H1 (cell line): Measurements from ENCODE around the gene RAD51B. TPM values are rescaled to one million over a fixed set of nuclear protein-coding genes. Genes with fewer than 3 reads are reported as not detected.
A peak's percentile ranks its signal among the peaks of the same experiment; 100 is the strongest.

ENCODE experiments used
- CTCF ChIA-PET: fragments of 300-600 bp; sonication (Branson Sonifier 250); formaldehyde crosslinking; loops from one replicate; lab custom pipeline; 2021; ENCODE audit not compliant: partially characterized antibody; lab: Charles Lee
- POLR2A ChIA-PET: fragments of 300-600 bp; sonication (Branson Sonifier 250); formaldehyde crosslinking; loops from one replicate; lab custom pipeline; 2021; ENCODE audit warnings: inconsistent platforms; ENCODE audit not compliant: partially characterized antibody; lab: Charles Lee
- DNase-seq, 2 experiments: peaks; one replicate each; pipeline versions ENCODE4 v3.0.0 to v3.0.0-alpha.2; 2010 to 2022; ENCODE audit warnings: low spot score in 2 of 2, low read depth in 1 of 2, mixed read lengths in 1 of 2
- FAIRE-seq: peaks from 2 replicates; lab custom pipeline; 2011; peaks lifted over from hg19 to GRCh38; lab: Jason Lieb, UNC
- H2AFZ ChIP-seq: 2 replicates; pipeline ENCODE4 v1.8.1; 2012; ENCODE audit warnings: low read length, inconsistent platforms
- H2AK5ac ChIP-seq: 2 replicates; pipeline ENCODE4 v1.6.1; 2013; ENCODE audit warnings: low read depth, low read length
- H2BK120ac ChIP-seq: replicated peaks from 2 replicates; pipeline ENCODE3; 2013; ENCODE audit warnings: low read depth, low read length, inconsistent platforms
- H2BK12ac ChIP-seq: 2 replicates; pipeline ENCODE4 v1.6.1; 2013; ENCODE audit warnings: low read depth, low read length
- H2BK15ac ChIP-seq: 2 replicates; pipeline ENCODE4 v1.6.1; 2013; ENCODE audit warnings: low read length
- H2BK20ac ChIP-seq: 2 replicates; pipeline ENCODE4 v1.6.1; 2013; ENCODE audit warnings: low read length
- H2BK5ac ChIP-seq: 2 replicates; pipeline ENCODE4 v1.6.1; 2013; ENCODE audit warnings: low read depth, low read length
- H3K14ac ChIP-seq: 2 replicates; pipeline ENCODE4 v1.6.1; 2013; ENCODE audit warnings: inconsistent platforms; ENCODE audit not compliant: insufficient read length
- H3K18ac ChIP-seq: 2 replicates; pipeline ENCODE4 v1.6.1; 2013; ENCODE audit warnings: low read length; ENCODE audit errors: extremely low read depth
- H3K23ac ChIP-seq: 2 replicates; pipeline ENCODE4 v1.6.1; 2013; ENCODE audit warnings: inconsistent platforms; ENCODE audit not compliant: insufficient read length
- H3K23me2 ChIP-seq: 2 replicates; pipeline ENCODE4 v1.6.1; 2013; ENCODE audit warnings: low read depth, low read length
- H3K27ac ChIP-seq: 2 replicates; pipeline ENCODE4 v1.6.1; 2011; ENCODE audit warnings: low read depth, low read length, inconsistent platforms
- H3K27me3 ChIP-seq, 4 experiments: replicated peaks in 1 of 4; 1 replicate in 1 of 4; 2 replicates in 3 of 4; pipeline versions ENCODE4 v1.6.1 to v1.8.1; 2011 to 2013; ENCODE audit warnings: low read length in 3 of 4, mild to moderate bottlenecking in 3 of 4, inconsistent platforms in 2 of 4, mixed read lengths in 2 of 4, moderate library complexity in 1 of 4; ENCODE audit not compliant: control insufficient read depth in 3 of 4, insufficient read depth in 3 of 4; ENCODE audit errors: extremely low read depth in 1 of 4
- H3K36me3 ChIP-seq, 4 experiments: 2 replicates each; pipeline versions ENCODE4 v1.6.1 to v1.8.1; 2011 to 2013; ENCODE audit warnings: mild to moderate bottlenecking in 4 of 4, low read length in 3 of 4, moderate library complexity in 2 of 4, control low read depth in 1 of 4, inconsistent platforms in 1 of 4; ENCODE audit not compliant: insufficient read depth in 4 of 4, control insufficient read depth in 2 of 4
- H3K4ac ChIP-seq: replicated peaks from 2 replicates; pipeline ENCODE3; 2013; ENCODE audit warnings: low read length, low read depth, mixed read lengths, inconsistent platforms; ENCODE audit not compliant: insufficient read length
- H3K4me1 ChIP-seq, 4 experiments: replicated peaks in 1 of 4; 1 replicate in 1 of 4; 2 replicates in 3 of 4; pipeline versions ENCODE4 v1.6.1 to v1.8.1; 2011 to 2013; ENCODE audit warnings: low read length in 3 of 4, inconsistent platforms in 2 of 4, mixed read lengths in 1 of 4; ENCODE audit not compliant: insufficient read depth in 4 of 4, control insufficient read depth in 3 of 4
- H3K4me2 ChIP-seq, 2 experiments: 2 replicates each; pipeline versions ENCODE4 v1.6.1 to v1.8.1; 2011 to 2013; ENCODE audit warnings: low read depth in 2 of 2, low read length in 2 of 2, control low read depth in 1 of 2, inconsistent platforms in 1 of 2, mild to moderate bottlenecking in 1 of 2; ENCODE audit not compliant: insufficient read depth in 1 of 2
- H3K4me3 ChIP-seq, 4 experiments: fragments of 200-600, 300-600 bp in 1 of 4; sonication (generic), shearing (Covaris generic), sonication (Bioruptor Twin) in 1 of 4; 2 replicates each; pipeline versions ENCODE4 v1.5.1 to v1.8.1; 2011 to 2016; ENCODE audit warnings: low read length in 4 of 4, low read depth in 3 of 4, control low read depth in 2 of 4, inconsistent platforms in 2 of 4, mild to moderate bottlenecking in 2 of 4, mixed read lengths in 1 of 4, moderate library complexity in 1 of 4; ENCODE audit not compliant: insufficient read depth in 2 of 4; ENCODE audit errors: extremely low read depth in 1 of 4
- H3K56ac ChIP-seq: replicated peaks from 2 replicates; pipeline ENCODE3; 2013; ENCODE audit warnings: low read depth, mild to moderate bottlenecking, mixed read lengths, low read length, inconsistent platforms; ENCODE audit not compliant: insufficient read length
- H3K79me1 ChIP-seq: 2 replicates; pipeline ENCODE4 v1.6.1; 2013; ENCODE audit warnings: low read depth, low read length, control low read depth
- H3K79me2 ChIP-seq, 2 experiments: 2 replicates each; pipeline versions ENCODE4 v1.6.1 to v1.8.1; 2012 to 2013; ENCODE audit warnings: low read length in 2 of 2, mild to moderate bottlenecking in 2 of 2, inconsistent platforms in 1 of 2; ENCODE audit not compliant: insufficient read depth in 2 of 2, control insufficient read depth in 1 of 2
- H3K9ac ChIP-seq, 4 experiments: replicated peaks in 1 of 4; 1 replicate in 1 of 4; 2 replicates in 3 of 4; pipeline versions ENCODE4 v1.6.1 to v1.8.1; 2011 to 2013; ENCODE audit warnings: low read depth in 3 of 4, low read length in 3 of 4, control low read depth in 2 of 4, mild to moderate bottlenecking in 2 of 4, moderate library complexity in 2 of 4, inconsistent platforms in 1 of 4; ENCODE audit errors: extremely low read depth in 1 of 4
- H3K9me3 ChIP-seq, 2 experiments: 2 replicates each; pipeline versions ENCODE4 v1.6.1 to v1.8.1; 2012 to 2013; ENCODE audit warnings: mild to moderate bottlenecking in 2 of 2, moderate library complexity in 2 of 2, control low read depth in 1 of 2, inconsistent platforms in 1 of 2, low read depth in 1 of 2, low read length in 1 of 2, mixed read lengths in 1 of 2; ENCODE audit not compliant: insufficient read depth in 2 of 2
- H4K20me1 ChIP-seq, 2 experiments: replicated peaks in 1 of 2; 2 replicates each; pipeline versions ENCODE3 to v1.8.1; 2011 to 2013; ENCODE audit warnings: inconsistent platforms in 2 of 2, low read length in 2 of 2, mild to moderate bottlenecking in 1 of 2; ENCODE audit not compliant: insufficient read depth in 2 of 2, control insufficient read depth in 1 of 2
- H4K5ac ChIP-seq: 2 replicates; pipeline ENCODE4 v1.6.1; 2013; ENCODE audit warnings: low read length, low read depth, mixed read lengths, inconsistent platforms; ENCODE audit not compliant: insufficient read length
- H4K8ac ChIP-seq: 2 replicates; pipeline ENCODE4 v1.8.0; 2013; ENCODE audit warnings: mild to moderate bottlenecking, moderate library complexity, low read length, inconsistent platforms; ENCODE audit not compliant: insufficient read depth; ENCODE audit errors: extremely low read depth
- H4K91ac ChIP-seq: replicated peaks from 2 replicates; pipeline ENCODE3; 2013; ENCODE audit warnings: low read length, mixed read lengths, inconsistent platforms; ENCODE audit not compliant: insufficient read length
- EP300 ChIP-seq, 2 experiments: IDR thresholded peaks; 1 replicate in 1 of 2; 2 replicates in 1 of 2; pipeline ENCODE4 v1.6.1; 2011 to 2012; ENCODE audit warnings: low read depth in 2 of 2, low read length in 2 of 2, mild to moderate bottlenecking in 2 of 2, borderline replicate concordance in 1 of 2, inconsistent platforms in 1 of 2, moderate library complexity in 1 of 2
- KDM1A ChIP-seq: fragments of 200-600, 300-600 bp; sonication (generic); IDR thresholded peaks from 2 replicates; pipeline ENCODE4 v1.7.1; 2016; ENCODE audit warnings: mild to moderate bottlenecking, low read length, borderline replicate concordance
- RXRA ChIP-seq: IDR thresholded peaks from 2 replicates; pipeline ENCODE4 v1.6.1; 2011; ENCODE audit warnings: low read depth, mild to moderate bottlenecking, low read length, moderate library complexity; ENCODE audit not compliant: insufficient read depth
- SAP30 ChIP-seq: fragments of 300-600 bp; sonication (generic); IDR thresholded peaks from 2 replicates; pipeline ENCODE4 v1.7.1; 2012; ENCODE audit warnings: low read length, moderate library complexity, mild to moderate bottlenecking, inconsistent platforms; ENCODE audit not compliant: insufficient read depth, insufficient replicate concordance
- SRF ChIP-seq: IDR thresholded peaks from 2 replicates; pipeline ENCODE4 v1.6.1; 2011; ENCODE audit warnings: mild to moderate bottlenecking, low read depth, low read length, moderate library complexity
- TBP ChIP-seq: IDR thresholded peaks from 2 replicates; pipeline ENCODE4 v1.6.1; 2011; ENCODE audit warnings: low read depth, low read length, improper control_type of control experiment
- TCF12 ChIP-seq: IDR thresholded peaks from 2 replicates; pipeline ENCODE4 v1.6.1; 2011; ENCODE audit warnings: low read depth, mild to moderate bottlenecking, low read length
- TEAD4 ChIP-seq: IDR thresholded peaks from 2 replicates; pipeline ENCODE4 v1.6.1; 2012; ENCODE audit warnings: low read depth, low read length, inconsistent platforms, mixed read lengths
- YY1 ChIP-seq: IDR thresholded peaks from 2 replicates; pipeline ENCODE4 v1.6.1; 2011; ENCODE audit warnings: low read depth, mild to moderate bottlenecking, low read length
- WGBS, 2 experiments: shearing (Covaris generic) in 1 of 2; methylation state at CpG; one replicate each; pipeline versions ENCODE4 v1.1.6 to v1.1.7; 2013 to 2015; ENCODE audit warnings: low lambda C conversion rate in 2 of 2, mixed read lengths in 2 of 2, inconsistent platforms in 1 of 2, low coverage in 1 of 2, missing lambda C conversion rate in 1 of 2; ENCODE audit not compliant: insufficient replicate concordance in 2 of 2, insufficient coverage in 1 of 2, insufficient read length in 1 of 2; ENCODE audit errors: extremely low coverage in 1 of 2, missing lambda C conversion rate in 1 of 2; 5-methylcytosine and 5-hydroxymethylcytosine counted together
- polyA plus RNA-seq, 7 experiments: library from polyadenylated mRNA; depleted of rRNA in 3 of 7; stranded (reverse) in 5 of 7; unstranded in 2 of 7; fragments of >200 nt in 5 of 7; fragments of 200-250 nt in 2 of 7; gene quantifications; 1 replicate in 5 of 7; 2 replicates in 1 of 7; 4 replicates in 1 of 7; pipeline versions ENCODE4 v1.2.1 to v1.2.3, GENCODE V29; 2011 to 2013; ENCODE audit warnings: missing spikeins in 2 of 7, mixed read lengths in 2 of 7
- total RNA-seq: library from RNA; stranded (reverse); fragmentation: NEBNext Ultra II Directional; extraction: Animal tissue kit (Norgen Biotek cat#: 25700); gene quantifications from 2 replicates; pipeline ENCODE4 v1.2.1, GENCODE V29; 2021

The RAD51B gene
- total and polyA plus RNA-seq, 2 of the 8 experiments (the other 6 are each of a cell fraction or from before 2014, with no cell fraction given): 3.9 to 14.9 TPM

GRCh38 chr14:68627050-68627867 is 807.7 kb downstream of the RAD51B start:
- Histone ChIP-seq H3K4me2 (peak overlapping the region in 1 of 2 experiments; percentile 84; a peak in 1 of 4 replicates), H3K4ac (no peak overlapping the region), H2AK5ac (no peak overlapping the region), H3K79me2 (no peaks in the 10 kb centered on the region), H3K27me3 (no peaks in the 10 kb centered on the region; a peak in 1 of 7 replicates), H2BK12ac (no peak overlapping the region; the same call in 1 of the 2 replicates), H2AFZ (no peak overlapping the region), H2BK20ac (0 out of 2 replicates have a peak overlapping the region, but pooled peaks have one; percentile 43), H2BK120ac (peak overlapping the region; percentile 19), H3K56ac (no peak overlapping the region), H3K23me2 (peaks cover 5% of the 10 kb centered on the region; the same call in 1 of the 2 replicates), H3K4me1 (peaks cover 6 to 16% (median 9%) of the 10 kb centered on the region in 4 experiments; a peak in 5 of 7 replicates), H3K27ac (no peak overlapping the region), H4K5ac (no peak overlapping the region), H3K9ac (no peak overlapping the region; a peak in 2 of 7 replicates), H4K91ac (peak overlapping the region; percentile 15), H2BK5ac (no peak overlapping the region), H3K4me3 (no peak overlapping the region), H2BK15ac (peak overlapping the region; percentile 95; the same call in 1 of the 2 replicates), H4K20me1 (no peaks in the 10 kb centered on the region), H3K36me3 (no peaks in the 10 kb centered on the region), H4K8ac (no peak overlapping the region), H3K14ac (no peak overlapping the region), H3K9me3 (no peaks in the 10 kb centered on the region), H3K18ac (no peak overlapping the region), H3K79me1 (no peaks in the 10 kb centered on the region; the same call in 1 of the 2 replicates), H3K23ac (no peak overlapping the region)
- 86% methylated on average over 6 of the region's 6 CpGs; no CpG with 5 or more reads in 1 of the 2 experiments for WGBS, 2 experiments
- CTCF ChIA-PET: interaction anchor here (0.6 to 1.8 kb wide), 8 partner anchors 9 to 403 kb away, joined by 3 to 6 read pairs (median 4); no protein-coding TSS in a partner anchor
- POLR2A ChIA-PET: interaction anchor here (0.6 to 2.0 kb wide), 7 partner anchors 11 to 253 kb away, joined by 3 to 5 read pairs (median 4); no protein-coding TSS in a partner anchor
- FAIRE-seq: no peak
- DNase-seq: peak in 1 of 2 experiments; percentile 32
- TF ChIP-seq SAP30 (no peak), SRF (no peak), YY1 (no peak), TBP (no peak), TCF12 (no peak), TEAD4 (no peak), EP300 (IDR thresholded peaks at IDR 0.05; ENCODE audit: borderline replicate concordance in 1 of 2, low read depth in 2 of 2, low read length in 2 of 2) (no peak), KDM1A (no peak), RXRA (no peak)
